K562 (cell line): ENCODE results near the gene INO80C. TPM values are rescaled to one million over a fixed set of nuclear protein-coding genes. Genes with fewer than 3 reads are reported as not detected.

Experiments used
- ATAC-seq: fragments of 200-7000 bp; cut with Tn5 transposase; 3 replicates; pipeline ENCODE4 v1.9.1; 2020; ENCODE audit warnings: moderate library complexity
- BruUV-seq: library from RNA; stranded (reverse); fragments of 400-500 nt; replicated peaks from 2 replicates; lab custom pipeline; 2021; lab: Mats Ljungman, UMichigan
- CTCF ChIA-PET: fragments of 300-600 bp; formaldehyde crosslinking; extraction: SDS; loops from one replicate; lab custom pipeline; 2021; ENCODE audit warnings: low intra/inter-chr PET ratio; lab: Yijun Ruan, JAX
- POLR2A ChIA-PET: fragments of 300-600, 350-650 bp; sonication (Branson Sonifier 250); formaldehyde crosslinking; extraction: SDS; loops from one replicate; lab custom pipeline; 2021; ENCODE audit warnings: antibody characterized with exemption, inconsistent platforms; lab: Yijun Ruan, JAX
- DNase-seq, 4 experiments: peaks; one replicate each; pipeline versions ENCODE4 v3.0.0 to v3.0.0-alpha.2; 2011 to 2018; ENCODE audit warnings: low spot score in 3 of 4, mixed read lengths in 3 of 4; ENCODE audit errors: extremely low read depth in 1 of 4
- FAIRE-seq: peaks from 2 replicates; lab custom pipeline; 2011; peaks lifted over from hg19 to GRCh38; lab: Jason Lieb, UNC
- H2AFZ ChIP-seq: 2 replicates; pipeline ENCODE4 v1.6.0; 2011; ENCODE audit warnings: low read depth, low read length, control low read depth, inconsistent platforms
- H3K27ac ChIP-seq: fragments of 200-600 bp; 3 replicates; pipeline ENCODE4 v1.8.0; 2011; ENCODE audit warnings: low read depth, mild to moderate bottlenecking, control low read depth, inconsistent platforms, low read length, moderate library complexity, mixed read lengths; ENCODE audit errors: extremely low read depth
- H3K27me3 ChIP-seq, 2 experiments: fragments of 300-600 bp in 1 of 2; 2 replicates in 1 of 2; 3 replicates in 1 of 2; pipeline versions ENCODE4 v1.6.0 to v1.8.0; 2011; ENCODE audit warnings: inconsistent platforms in 2 of 2, low read length in 2 of 2, mild to moderate bottlenecking in 1 of 2, mixed read lengths in 1 of 2, moderate library complexity in 1 of 2; ENCODE audit not compliant: control insufficient read depth in 2 of 2, insufficient read depth in 2 of 2
- H3K36me3 ChIP-seq: fragments of 300-600 bp; 3 replicates; pipeline ENCODE4 v1.8.0; 2011; ENCODE audit warnings: mild to moderate bottlenecking, low read length, inconsistent platforms; ENCODE audit not compliant: control insufficient read depth, insufficient read depth
- H3K4me1 ChIP-seq, 2 experiments: fragments of 200-600 bp in 1 of 2; replicated peaks in 1 of 2; 2 replicates in 1 of 2; 3 replicates in 1 of 2; pipeline versions ENCODE4 v1.5.1 to v1.8.0; 2011; ENCODE audit warnings: inconsistent platforms in 2 of 2, low read length in 2 of 2, mild to moderate bottlenecking in 1 of 2, mixed read lengths in 1 of 2, moderate library complexity in 1 of 2; ENCODE audit not compliant: control insufficient read depth in 2 of 2, insufficient read depth in 2 of 2
- H3K4me2 ChIP-seq: 2 replicates; pipeline ENCODE4 v1.6.1; 2011; ENCODE audit warnings: low read length, control low read depth, inconsistent platforms, mixed read lengths; ENCODE audit not compliant: insufficient read depth
- H3K4me3 ChIP-seq: fragments of 200-600 bp; sonication (generic), shearing (Covaris generic); 2 replicates; pipeline ENCODE4 v1.5.1; 2016; ENCODE audit warnings: control low read depth, inconsistent platforms
- H3K79me2 ChIP-seq: fragments of 200-600 bp; 3 replicates; pipeline ENCODE4 v1.8.0; 2011; ENCODE audit warnings: low read length, inconsistent platforms; ENCODE audit not compliant: control insufficient read depth, insufficient read depth
- H3K9ac ChIP-seq, 2 experiments: 2 replicates each; pipeline versions ENCODE4 v1.6.0 to v1.6.1; 2011; ENCODE audit warnings: low read depth in 2 of 2, low read length in 2 of 2, control low read depth in 1 of 2, inconsistent platforms in 1 of 2, mild to moderate bottlenecking in 1 of 2, mixed read lengths in 1 of 2; ENCODE audit not compliant: insufficient read depth in 1 of 2
- H3K9me1 ChIP-seq: one replicate; pipeline ENCODE4 v1.6.0; 2011; ENCODE audit warnings: inconsistent platforms, mild to moderate bottlenecking, low read length, moderate library complexity; ENCODE audit not compliant: control insufficient read depth, insufficient read depth
- H3K9me3 ChIP-seq: replicated peaks from 2 replicates; pipeline ENCODE4 v1.5.1; 2011; ENCODE audit warnings: low read depth, low read length, inconsistent platforms; ENCODE audit not compliant: control insufficient read depth, insufficient read depth
- H4K20me1 ChIP-seq: replicated peaks from 2 replicates; pipeline ENCODE4 v1.6.1; 2011; ENCODE audit warnings: low read length, inconsistent platforms, mixed read lengths; ENCODE audit not compliant: control insufficient read depth, insufficient read depth
- HBP1 ChIP-seq: fragments of 450-650 bp; formaldehyde crosslinking; IDR thresholded peaks from 2 replicates; pipeline ENCODE4 v1.4.0; 2022; ENCODE audit warnings: missing genetic modification characterization
- HLTF ChIP-seq: fragments of 450-650 bp; IDR thresholded peaks from 2 replicates; pipeline ENCODE4 v1.6.1; 2016
- HNRNPK ChIP-seq: fragments of 200-400 bp; formaldehyde crosslinking; IDR thresholded peaks from one replicate; pipeline ENCODE4 v1.6.1; 2018; ENCODE audit warnings: mild to moderate bottlenecking, low read depth, low read length; ENCODE audit not compliant: poor library complexity, severe bottlenecking
- KAT2B ChIP-seq: IDR thresholded peaks from one replicate; pipeline ENCODE4 v1.6.1; 2012; ENCODE audit warnings: low read depth, mild to moderate bottlenecking, control low read depth, inconsistent platforms, low read length, moderate library complexity
- LCOR ChIP-seq: sonication (generic); formaldehyde crosslinking; IDR thresholded peaks from 2 replicates; pipeline ENCODE4 v1.8.0; 2022; ENCODE audit warnings: mild to moderate bottlenecking, missing genetic modification reagents
- MITF ChIP-seq: IDR thresholded peaks from 2 replicates; pipeline ENCODE4 v1.6.1; 2014; ENCODE audit warnings: antibody characterized with exemption
- NFIX ChIP-seq: fragments of 250-450 bp; sonication (Bioruptor Pico); IDR thresholded peaks from 2 replicates; pipeline ENCODE4 v1.4.0; 2020; ENCODE audit warnings: low read depth, mild to moderate bottlenecking, moderate library complexity
- NKRF ChIP-seq: fragments of 450-650 bp; IDR thresholded peaks from 2 replicates; pipeline ENCODE4 v1.6.1; 2016; ENCODE audit warnings: borderline replicate concordance
- PHF8 ChIP-seq: fragments of 200-600 bp; sonication (generic); IDR thresholded peaks from 2 replicates; pipeline ENCODE4 v1.6.1; 2012; ENCODE audit warnings: mixed run types, mild to moderate bottlenecking, inconsistent platforms, low read length, moderate library complexity, borderline replicate concordance
- RBBP5 ChIP-seq: fragments of 200-600 bp; sonication (generic); IDR thresholded peaks from 2 replicates; pipeline ENCODE4 v1.6.1; 2012; ENCODE audit warnings: borderline replicate concordance, mild to moderate bottlenecking, low read length, control low read depth, inconsistent platforms; ENCODE audit not compliant: insufficient read depth, poor library complexity, severe bottlenecking
- SIN3A ChIP-seq, 2 experiments: fragments of 150-350 bp in 1 of 2; IDR thresholded peaks; 2 replicates each; pipeline ENCODE4 v1.6.1; 2011 to 2016; ENCODE audit warnings: borderline replicate concordance in 2 of 2, low read depth in 2 of 2, low read length in 2 of 2, mild to moderate bottlenecking in 2 of 2, moderate library complexity in 2 of 2; ENCODE audit not compliant: control insufficient read depth in 1 of 2
- SNIP1 ChIP-seq: fragments of 450-650 bp; IDR thresholded peaks from 2 replicates; pipeline ENCODE4 v1.7.1; 2017; ENCODE audit warnings: low read depth, mild to moderate bottlenecking
- STAT6 ChIP-seq: sonication (generic); formaldehyde crosslinking; IDR thresholded peaks from 2 replicates; pipeline ENCODE4 v1.8.1; 2023; ENCODE audit warnings: mild to moderate bottlenecking, missing genetic modification reagents
- ZNF146 ChIP-seq: IDR thresholded peaks from one replicate; pipeline ENCODE4 v1.6.1; 2018; ENCODE audit warnings: missing compliant biosample characterization; ENCODE audit not compliant: unreplicated experiment
- ZNF644 ChIP-seq: fragments of 200-800 bp; sonication (Bioruptor generic); IDR thresholded peaks from 2 replicates; pipeline ENCODE4 v1.6.1; 2016; ENCODE audit warnings: low read depth, missing genetic modification characterization, missing compliant biosample characterization
- WGBS: fragments of 100-300 bp; shearing (Covaris generic); methylation state at CpG from one replicate; pipeline ENCODE4 v1.1.6; 2016; ENCODE audit warnings: low coverage, mixed read lengths; ENCODE audit not compliant: insufficient coverage; ENCODE audit errors: missing lambda C conversion rate; 5-methylcytosine and 5-hydroxymethylcytosine counted together
- in situ Hi-C: fragments of 300-500 bp; cut with MboI; formaldehyde crosslinking; loops from 4 replicates; pipeline ENCODE4 v1.15.0; 2018; ENCODE audit warnings: inconsistent platforms, mixed read lengths
- intact Hi-C: fragments of 100-400 bp; cut with micrococcal nuclease; formaldehyde crosslinking; loops from 2 replicates; pipeline ENCODE4 v1.14.2; 2022
- polyA plus RNA-seq, 8 experiments: library from polyadenylated mRNA; depleted of rRNA in 4 of 8; stranded (reverse) in 5 of 8; unstranded in 3 of 8; fragments of >200 nt; fragmentation: Nextera tagmentation in 2 of 8; fragmentation: Illumina TruSeq in 1 of 8; extraction: Ambion mirVana in 2 of 8; extraction: Trizol in 1 of 8; gene quantifications; 2 replicates each; pipeline versions ENCODE4 v1.2.1 to v1.2.3, GENCODE V29; 2011 to 2014; ENCODE audit warnings: inconsistent platforms in 1 of 8, missing spikeins in 1 of 8
- total RNA-seq, 7 experiments: library from RNA; depleted of rRNA in 6 of 7; stranded (reverse); fragments of >200 nt in 6 of 7; fragmentation: Illumina TruSeq in 2 of 7; extraction: Trizol in 2 of 7; gene quantifications; 2 replicates each; pipeline versions ENCODE4 v1.2.1 to v1.2.3, GENCODE V29; 2011 to 2021; ENCODE audit warnings: low replicate concordance in 1 of 7

INO80C gene
- total and polyA plus RNA-seq, 9 of the 15 experiments (the other 6 are each of a cell fraction or from before 2014, with no cell fraction given): 14.3 to 53.3 (median 46.6) TPM

GRCh38 chr18:35468711-35469110 is 29.0 kb downstream of the INO80C start:
- Histone ChIP-seq H3K79me2 (no peaks in the 10 kb centered on the region), H3K9me3 (no peaks in the 10 kb centered on the region), H3K36me3 (0 out of 3 replicates have a peak, but pooled peaks cover 2% of the 10 kb centered on the region), H3K27ac (no peak overlapping the region), H3K4me2 (no peak overlapping the region), H4K20me1 (no peaks in the 10 kb centered on the region), H2AFZ (no peak overlapping the region), H3K4me3 (no peak overlapping the region), H3K27me3 (no peaks in the 10 kb centered on the region), H3K4me1 (peaks cover 0 to 22% of the 10 kb centered on the region in 2 experiments; a peak in 2 of 5 replicates), H3K9me1 (peaks cover 2% of the 10 kb centered on the region), H3K9ac (0 out of 4 replicates have a peak overlapping the region, but pooled peaks of 1 of the 2 experiments have one; percentile 14)
- CTCF ChIA-PET: no interaction called here
- in situ Hi-C loops: no loop called here
- POLR2A ChIA-PET: no interaction called here
- ATAC-seq (no peak), DNase-seq (no peak), FAIRE-seq (no peak)
- BruUV-seq: no TSS peak
- intact Hi-C loops: no loop called here
- WGBS: 81% methylated on average over 2 of the region's 2 CpGs
- TF ChIP-seq HNRNPK: no peak
- TF ChIP-seq HBP1 (CRISPR knock-in tag): no peak
- TF ChIP-seq HLTF: no peak
- no peak for TF ChIP-seq SNIP1
- TF ChIP-seq ZNF146 (CRISPR knock-in tag): no peak
- TF ChIP-seq MITF: no peak
- TF ChIP-seq NKRF: no peak
- TF ChIP-seq RBBP5: no peak
- no peak for TF ChIP-seq STAT6
- TF ChIP-seq KAT2B: no peak
- TF ChIP-seq PHF8: no peak
- no peak for TF ChIP-seq ZNF644 (tag)
- no peak for TF ChIP-seq NFIX (CRISPR knock-in tag)
- no peak for TF ChIP-seq SIN3A (IDR thresholded peaks at IDR 0.05; ENCODE audit: borderline replicate concordance in 2 of 2, control insufficient read depth in 1 of 2, low read depth in 2 of 2, low read length in 2 of 2)
- no peak for TF ChIP-seq LCOR
